ENCODE measurements around the gene ABR.
"Not testable (repeated sequence)": the region's sequence is repeated elsewhere in the genome, so short reads cannot be mapped to it uniquely, and the experiment has no call there.

The ABR gene

GRCh38 chr17:1002771-1003555, 176.8 kb downstream of the ABR start:
- no peak for DNase-seq

- DNase-seq, result no peak
Observed at GRCh38 chr17:1002412-1002753, 177.4 kb downstream of the ABR start.

- no peak for DNase-seq
Observed at GRCh38 chr17:1001640-1002411, 178.0 kb downstream of the ABR start.

GRCh38 chr17:1000597-1001461, 179.0 kb downstream of the ABR start:
- no peak for DNase-seq

GRCh38 chr17:998111-998510, 181.7 kb downstream of the ABR start:
- no peak for DNase-seq

GRCh38 chr17:996554-997344, 183.0 kb downstream of the ABR start, which contains the start of gene TIMM22:
Gene TIMM22, plus strand, starts transcription at chr17:997129. Its CDS starts 14 bp downstream, at chr17:997143.
- DNase-seq, result peak; percentile 78 to 81

GRCh38 chr17:995324-995723, 184.5 kb downstream of the ABR start:
- DNase-seq, result not testable (repeated sequence)

GRCh38 chr17:992933-993332, 186.8 kb downstream of the ABR start:
- no peak for DNase-seq

GRCh38 chr17:988561-988960, 191.2 kb downstream of the ABR start:
- DNase-seq, result no peak

- no peak for DNase-seq
Observed at GRCh38 chr17:987931-988330, 191.8 kb downstream of the ABR start.

- no peak for DNase-seq
Observed at GRCh38 chr17:986322-986929, 193.4 kb downstream of the ABR start.

- no peak for DNase-seq
Observed at GRCh38 chr17:983921-984320, 195.9 kb downstream of the ABR start.

GRCh38 chr17:981292-981658, 198.5 kb downstream of the ABR start:
- no peak for DNase-seq

GRCh38 chr17:980406-981291, 199.1 kb downstream of the ABR start:
- DNase-seq, result peak; percentile 67 to 72

- DNase-seq, result peak; percentile 3 to 29
Observed at GRCh38 chr17:979539-980405, 200.0 kb downstream of the ABR start, which contains the start of gene NXN. Gene NXN, minus strand, starts transcription at chr17:979776.

- DNase-seq, result no peak
Observed at GRCh38 chr17:979212-979538, 200.6 kb downstream of the ABR start.

- no peak for DNase-seq
Observed at GRCh38 chr17:978103-979093, 201.4 kb downstream of the ABR start.

GRCh38 chr17:977166-977565, 202.6 kb downstream of the ABR start:
- no peak for DNase-seq

- no peak for DNase-seq
Observed at GRCh38 chr17:976312-976711, 203.5 kb downstream of the ABR start.

All from Kasumi-1 (cell line).